CD4-positive, alpha-beta T cell treated with Interleukin-10 for 1 hour (primary cell): ENCODE measurements around the gene ALDH5A1.
A peak's percentile ranks its signal among the peaks of the same experiment; 100 is the strongest.

Experiments
- DNase-seq: peaks from one replicate; pipeline ENCODE4 v3.0.0-alpha.2; 2020

ALDH5A1 gene

DNA sequence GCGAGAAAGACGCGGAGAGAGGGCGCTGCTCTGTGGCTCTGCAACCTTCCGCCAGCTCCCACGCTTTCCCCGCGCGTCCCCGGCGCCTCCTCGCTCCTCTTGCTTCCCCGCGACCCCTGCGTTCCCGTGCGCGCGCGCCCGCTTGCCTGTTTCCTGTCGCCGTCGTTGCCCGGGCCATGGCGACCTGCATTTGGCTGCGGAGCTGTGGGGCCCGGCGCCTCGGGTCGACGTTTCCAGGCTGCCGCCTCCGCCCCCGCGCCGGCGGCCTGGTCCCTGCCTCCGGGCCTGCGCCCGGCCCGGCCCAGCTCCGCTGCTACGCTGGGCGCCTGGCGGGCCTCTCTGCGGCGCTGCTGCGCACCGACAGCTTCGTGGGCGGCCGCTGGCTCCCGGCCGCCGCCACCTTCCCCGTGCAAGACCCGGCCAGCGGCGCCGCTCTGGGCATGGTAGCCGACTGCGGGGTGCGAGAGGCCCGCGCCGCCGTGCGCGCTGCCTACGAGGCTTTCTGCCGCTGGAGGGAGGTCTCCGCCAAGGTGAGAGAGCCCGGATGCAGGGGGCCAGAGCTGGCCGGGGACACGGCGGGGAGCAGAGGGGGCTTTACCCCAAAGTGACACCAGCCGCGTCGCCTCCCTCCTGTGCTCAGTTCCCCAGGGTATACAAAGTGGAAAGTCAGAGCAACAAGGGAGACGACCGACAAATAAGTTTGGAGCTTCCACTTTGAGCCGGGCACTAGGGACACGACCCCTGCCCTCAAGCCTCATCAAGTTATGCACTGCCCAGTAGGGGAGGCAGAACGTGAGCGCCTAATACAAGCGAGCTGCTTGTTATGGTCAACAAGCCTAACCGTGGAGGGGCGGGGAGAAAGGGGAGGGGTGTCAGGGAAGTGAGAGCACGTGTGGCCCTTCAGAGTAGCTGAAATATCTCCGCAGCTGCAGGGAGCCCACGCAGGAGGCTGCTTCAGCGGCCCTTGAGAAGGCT, at the start of gene ALDH5A1:
TSS of gene ALDH5A1 (plus strand) at position 149 of the 975 bp plus-strand sequence. CDS start at position 177, 28 bp downstream.
- DNase-seq: peak; percentile 76

DNA sequence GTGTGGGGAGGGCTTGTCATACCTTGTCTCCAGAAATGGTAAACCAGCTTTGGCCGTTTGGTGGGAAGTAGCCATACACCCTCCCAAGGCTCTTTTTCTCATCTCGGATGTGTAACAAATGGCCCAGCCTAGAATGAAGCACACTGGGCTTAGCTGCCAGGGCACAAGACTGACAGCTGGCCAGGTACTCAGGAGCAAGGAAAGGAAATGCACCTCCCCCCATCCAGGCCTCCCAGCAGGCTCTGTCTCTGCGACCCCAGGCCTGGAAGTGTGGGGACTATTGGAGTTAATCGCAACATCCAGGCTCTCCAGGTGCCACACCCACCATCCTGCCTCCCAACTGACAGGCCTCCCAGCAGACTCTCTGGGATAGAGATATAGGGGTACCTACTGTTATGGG, 49.1 kb upstream of the ALDH5A1 start:
- no peak for DNase-seq

GRCh38 chr6:24446670-24447069, 48.1 kb upstream of the ALDH5A1 start:
- DNase-seq: no peak

DNA sequence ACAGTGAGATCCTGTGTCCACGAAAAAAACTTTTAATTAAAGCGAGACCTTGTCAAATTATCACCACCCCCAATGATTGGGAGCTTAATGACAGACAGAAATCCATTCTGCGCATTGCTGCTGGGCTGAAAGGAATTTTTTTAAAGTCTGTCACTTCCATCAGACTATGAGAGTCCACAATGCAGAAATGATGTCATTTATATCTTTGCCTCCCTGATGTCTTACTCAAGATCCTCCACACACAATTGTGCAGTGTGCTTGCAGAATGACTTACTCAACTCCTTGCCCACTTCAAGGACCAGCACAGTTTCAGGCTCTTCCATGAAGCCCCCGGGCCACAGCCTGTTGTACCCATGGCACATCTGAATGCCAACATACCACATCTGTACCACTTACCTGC, 46.4 kb upstream of the ALDH5A1 start:
- no peak for DNase-seq

GRCh38 chr6:24448828-24449525, 45.8 kb upstream of the ALDH5A1 start:
- DNase-seq: no peak

GRCh38 chr6:24451581-24452388, 43.0 kb upstream of the ALDH5A1 start:
- no peak for DNase-seq

GRCh38 chr6:24453921-24454320, 40.8 kb upstream of the ALDH5A1 start:
- no peak for DNase-seq

DNA sequence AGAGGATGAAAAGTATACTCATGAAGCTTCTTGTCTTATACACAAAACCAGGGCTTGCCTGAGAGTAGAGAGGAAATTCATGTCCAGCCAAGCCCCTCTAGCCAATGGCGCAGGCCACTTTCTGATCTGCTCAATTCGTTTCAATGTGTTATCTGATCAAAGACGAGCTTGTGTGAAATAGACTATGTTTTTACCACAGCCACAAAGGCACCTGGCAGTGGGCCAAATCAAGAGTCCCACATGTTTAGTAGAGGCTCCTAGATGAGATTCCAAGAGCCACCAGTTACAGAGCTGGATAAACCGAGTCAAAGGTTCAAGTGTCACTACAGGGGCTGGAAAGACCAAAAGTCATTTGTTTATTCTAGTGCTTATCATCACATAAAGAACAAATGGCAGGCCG, 40.3 kb upstream of the ALDH5A1 start:
- DNase-seq: no peak

DNA sequence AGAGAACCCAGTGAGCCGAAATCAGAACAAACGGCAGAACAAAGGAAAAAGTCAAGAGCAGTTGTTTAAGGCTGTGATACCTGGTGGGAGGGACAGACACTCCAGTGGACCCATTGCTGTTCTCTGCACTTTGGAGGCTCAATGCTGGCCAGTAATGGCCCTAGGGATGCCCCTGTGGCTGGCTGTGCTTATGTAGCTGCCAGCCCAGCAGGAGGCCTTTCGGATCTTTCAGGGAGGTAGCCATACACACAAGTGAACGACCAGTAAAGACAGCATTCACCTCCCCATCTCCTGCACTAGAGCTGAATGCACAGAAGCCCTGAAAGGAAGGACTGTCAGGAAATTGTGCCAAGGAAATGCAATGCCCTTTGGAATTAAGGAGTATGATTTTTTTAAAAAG, 39.7 kb upstream of the ALDH5A1 start:
- no peak for DNase-seq

- no peak for DNase-seq
These were observed 36.6 kb upstream of the ALDH5A1 start for GRCh38 chr6:24458134-24458533.

DNA sequence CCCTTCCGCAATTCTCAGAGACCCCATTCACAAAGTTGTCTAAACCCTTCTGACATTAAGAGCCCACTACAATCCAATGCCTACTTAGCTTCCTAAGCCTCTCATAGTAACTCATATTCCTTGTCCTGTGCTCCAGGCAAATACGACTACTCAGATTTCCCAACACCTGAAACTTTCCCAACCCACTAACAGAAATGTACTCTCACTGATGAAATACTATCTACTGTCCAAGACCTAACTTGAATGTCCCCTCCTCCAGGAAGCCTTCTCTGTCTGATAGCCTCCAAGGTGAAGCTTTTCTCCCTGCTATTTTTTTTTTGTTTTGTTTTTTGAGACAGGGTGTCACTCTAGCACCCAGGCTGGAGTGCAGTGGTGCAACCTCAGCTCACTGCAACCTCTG, 35.8 kb upstream of the ALDH5A1 start:
- DNase-seq: no peak

DNA sequence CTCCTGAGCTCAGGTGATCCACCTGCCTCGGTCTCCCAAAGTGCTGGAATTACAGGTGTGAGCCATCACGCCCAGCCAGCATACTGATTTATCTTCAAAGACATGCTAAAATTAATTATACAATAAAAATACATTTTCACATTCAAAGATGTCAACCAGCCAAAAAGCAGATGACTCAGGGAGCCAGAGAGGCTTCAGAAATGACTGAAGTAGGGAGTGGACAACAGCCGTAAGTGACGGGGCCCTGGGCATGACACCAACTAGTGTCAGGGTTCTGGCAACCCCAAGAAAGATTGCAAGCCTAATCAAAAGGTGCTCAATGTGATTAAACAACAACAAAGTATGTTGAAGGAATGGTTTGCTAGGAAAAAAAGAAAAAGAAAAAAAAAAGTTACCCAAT, 33.8 kb upstream of the ALDH5A1 start:
- no peak for DNase-seq

- DNase-seq: no peak
These were observed 30.3 kb upstream of the ALDH5A1 start for GRCh38 chr6:24464253-24465038.

GRCh38 chr6:24469811-24470210, 25.0 kb upstream of the ALDH5A1 start:
- no peak for DNase-seq

GRCh38 chr6:24472181-24472580, 22.6 kb upstream of the ALDH5A1 start:
- no peak for DNase-seq

GRCh38 chr6:24476631-24477030, 18.1 kb upstream of the ALDH5A1 start:
- no peak for DNase-seq

DNA sequence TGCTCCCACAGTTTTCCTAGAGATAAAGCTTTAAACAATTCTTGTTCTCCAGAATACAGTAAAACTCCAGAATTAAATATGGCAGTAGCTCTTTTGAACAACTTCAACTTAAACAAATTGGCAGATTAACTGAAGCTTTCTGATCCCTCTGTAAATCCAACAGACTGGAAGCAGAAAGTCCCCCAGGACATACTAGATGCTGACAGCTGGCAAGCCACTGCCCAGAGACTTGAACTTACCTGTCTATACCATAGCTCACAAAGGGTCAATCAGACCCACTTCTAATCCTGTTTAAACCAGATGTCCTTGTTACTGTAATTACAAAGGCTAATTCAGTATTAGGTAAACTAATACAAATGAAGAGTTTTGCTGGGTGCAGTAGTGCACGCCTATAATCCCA, 17.7 kb upstream of the ALDH5A1 start:
- DNase-seq: no peak

- no peak for DNase-seq
These were observed 15.9 kb upstream of the ALDH5A1 start for GRCh38 chr6:24478903-24479302.

GRCh38 chr6:24480705-24481104, 14.1 kb upstream of the ALDH5A1 start:
- no peak for DNase-seq

DNA sequence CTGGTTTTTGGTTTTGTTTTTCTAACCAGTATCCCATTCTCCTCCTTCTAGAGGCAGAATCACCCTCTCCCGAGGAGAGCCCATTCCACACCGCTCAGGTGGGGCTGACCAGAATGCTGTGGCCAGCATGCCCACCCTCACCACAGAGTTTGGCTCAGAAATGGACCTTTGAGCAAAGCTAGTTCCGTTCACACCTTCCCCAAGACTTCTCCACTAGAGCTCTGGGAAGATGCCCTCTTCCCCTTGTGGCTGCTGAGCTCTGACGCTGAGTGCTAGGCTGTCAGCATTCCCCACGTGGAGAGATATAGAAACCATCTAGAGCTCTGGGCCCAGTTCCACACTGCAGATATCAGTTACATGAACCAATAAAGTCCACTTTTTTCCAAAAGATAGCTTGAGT, 13.3 kb upstream of the ALDH5A1 start:
- no peak for DNase-seq

DNA sequence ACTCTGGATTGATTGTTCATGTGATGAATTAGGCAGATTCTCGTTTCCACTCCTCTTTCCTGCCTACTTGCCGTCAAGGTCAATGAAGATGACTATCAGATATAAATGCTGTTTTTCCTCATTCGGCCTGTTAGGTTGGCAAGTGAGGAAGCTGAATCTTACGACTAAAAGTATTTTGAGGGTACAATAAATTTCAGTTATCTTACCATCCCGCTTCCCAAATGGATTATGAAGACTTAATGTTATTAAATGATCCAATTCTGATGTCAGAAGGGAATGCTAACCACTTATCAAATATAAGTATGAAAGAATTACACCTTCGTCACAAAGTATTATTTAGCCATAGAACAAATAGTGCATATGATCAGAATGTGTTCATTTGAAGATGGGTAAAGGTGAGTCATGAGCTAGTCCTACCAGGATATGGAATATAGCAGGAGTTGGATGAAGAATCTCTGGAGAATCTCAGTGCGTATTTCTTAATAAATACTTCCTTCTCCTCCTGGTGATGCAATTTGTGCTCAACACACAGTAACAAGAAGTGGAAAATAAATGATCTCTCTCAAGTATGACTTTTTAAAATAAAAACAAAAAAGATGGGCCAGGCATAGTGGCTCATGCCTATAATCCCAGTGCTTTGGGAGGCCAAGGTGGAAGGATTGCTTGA, 10.0 kb upstream of the ALDH5A1 start:
- DNase-seq: no peak

DNA sequence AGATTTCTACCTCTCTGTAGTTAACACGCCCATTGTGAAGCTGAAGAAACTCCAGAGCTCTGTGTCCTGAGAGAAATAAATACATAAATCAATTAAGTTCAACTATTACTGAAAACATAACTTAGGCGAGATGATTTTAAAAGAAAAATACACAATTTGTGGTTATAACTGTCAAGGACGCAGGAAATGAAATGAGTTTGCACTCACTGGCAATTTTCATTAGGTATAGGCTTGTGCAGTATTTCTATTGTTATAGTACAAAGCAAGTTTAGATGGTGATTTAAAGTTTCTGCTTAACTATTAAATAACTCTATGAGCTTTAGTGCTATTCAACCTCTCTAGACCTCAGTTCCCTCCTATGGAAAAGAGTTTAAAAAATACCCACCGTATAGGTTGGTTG, 8.7 kb upstream of the ALDH5A1 start:
- no peak for DNase-seq
